ENCODE results near the gene RAB11FIP4.
"Not testable (repeated sequence)": the region's sequence is repeated elsewhere in the genome, so short reads cannot be mapped to it uniquely, and the experiment has no call there.

Gene RAB11FIP4

GRCh38 chr17:31437720-31438400 is 46.4 kb downstream of the RAB11FIP4 start:
- no peaks in the 10 kb centered on the region for H3K27me3 ChIP-seq (ENCODE audit: control insufficient read depth, insufficient read depth, low read length)
- H3K4me3 ChIP-seq (ENCODE audit: low read depth, low read length) = no peak overlapping the region
- H3K9ac ChIP-seq (ENCODE audit: low read depth, low read length) = no peak overlapping the region
- no peaks in the 10 kb centered on the region for H3K36me3 ChIP-seq (ENCODE audit: control insufficient read depth, insufficient read depth, low read length)
- H3K4me1 ChIP-seq (ENCODE audit: control insufficient read depth, insufficient read depth, low read length) = no peaks in the 10 kb centered on the region
- H3K27ac ChIP-seq (ENCODE audit: low read depth, low read length) = no peak overlapping the region
- no peaks in the 10 kb centered on the region for H3K9me3 ChIP-seq (ENCODE audit: control insufficient read depth, insufficient read depth, low read length)

GRCh38 chr17:31439716-31440115 is 48.2 kb downstream of the RAB11FIP4 start:
- H3K4me1 ChIP-seq (ENCODE audit: control insufficient read depth, insufficient read depth, low read length) = no peaks in the 10 kb centered on the region
- no peaks in the 10 kb centered on the region for H3K27me3 ChIP-seq (ENCODE audit: control insufficient read depth, insufficient read depth, low read length)
- H3K27ac ChIP-seq (ENCODE audit: low read depth, low read length) = no peak overlapping the region

GRCh38 chr17:31442276-31442675 is 50.8 kb downstream of the RAB11FIP4 start:
- H3K36me3 ChIP-seq (ENCODE audit: control insufficient read depth, insufficient read depth, low read length) = no peaks in the 10 kb centered on the region
- no peaks in the 10 kb centered on the region for H3K27me3 ChIP-seq (ENCODE audit: control insufficient read depth, insufficient read depth, low read length)
- H3K9ac ChIP-seq (ENCODE audit: low read depth, low read length) = no peak overlapping the region
- no peaks in the 10 kb centered on the region for H3K9me3 ChIP-seq (ENCODE audit: control insufficient read depth, insufficient read depth, low read length)
- H3K27ac ChIP-seq (ENCODE audit: low read depth, low read length) = no peak overlapping the region
- H3K4me3 ChIP-seq (ENCODE audit: low read depth, low read length) = no peak overlapping the region
- no peaks in the 10 kb centered on the region for H3K4me1 ChIP-seq (ENCODE audit: control insufficient read depth, insufficient read depth, low read length)

More at GRCh38 chr17:31439716-31440115, 48.2 kb downstream of the RAB11FIP4 start:
- Histone ChIP-seq H3K9ac (ENCODE audit: low read depth, low read length) (no peak overlapping the region), H3K36me3 (ENCODE audit: control insufficient read depth, insufficient read depth, low read length) (no peaks in the 10 kb centered on the region), H3K4me3 (ENCODE audit: low read depth, low read length) (no peak overlapping the region), H3K9me3 (ENCODE audit: control insufficient read depth, insufficient read depth, low read length) (no peaks in the 10 kb centered on the region)

GRCh38 chr17:31442856-31443255 is 51.4 kb downstream of the RAB11FIP4 start:
- H3K9ac ChIP-seq (ENCODE audit: low read depth, low read length); H3K9me3 ChIP-seq (ENCODE audit: control insufficient read depth, insufficient read depth, low read length); H3K36me3 ChIP-seq (ENCODE audit: control insufficient read depth, insufficient read depth, low read length); H3K27me3 ChIP-seq (ENCODE audit: control insufficient read depth, insufficient read depth, low read length); H3K27ac ChIP-seq (ENCODE audit: low read depth, low read length); H3K4me1 ChIP-seq (ENCODE audit: control insufficient read depth, insufficient read depth, low read length); H3K4me3 ChIP-seq (ENCODE audit: low read depth, low read length): not testable (repeated sequence)

GRCh38 chr17:31443386-31443785 is 51.9 kb downstream of the RAB11FIP4 start:
- Histone ChIP-seq H3K9ac (ENCODE audit: low read depth, low read length) (no peak overlapping the region), H3K9me3 (ENCODE audit: control insufficient read depth, insufficient read depth, low read length) (no peaks in the 10 kb centered on the region), H3K4me3 (ENCODE audit: low read depth, low read length) (no peak overlapping the region), H3K4me1 (ENCODE audit: control insufficient read depth, insufficient read depth, low read length) (no peaks in the 10 kb centered on the region), H3K27me3 (ENCODE audit: control insufficient read depth, insufficient read depth, low read length) (no peaks in the 10 kb centered on the region), H3K36me3 (ENCODE audit: control insufficient read depth, insufficient read depth, low read length) (no peaks in the 10 kb centered on the region), H3K27ac (ENCODE audit: low read depth, low read length) (no peak overlapping the region)

GRCh38 chr17:31444026-31444425 is 52.6 kb downstream of the RAB11FIP4 start:
- Histone ChIP-seq H3K27ac (ENCODE audit: low read depth, low read length) (no peak overlapping the region), H3K4me1 (ENCODE audit: control insufficient read depth, insufficient read depth, low read length) (no peaks in the 10 kb centered on the region), H3K4me3 (ENCODE audit: low read depth, low read length) (no peak overlapping the region), H3K27me3 (ENCODE audit: control insufficient read depth, insufficient read depth, low read length) (no peaks in the 10 kb centered on the region), H3K9me3 (ENCODE audit: control insufficient read depth, insufficient read depth, low read length) (no peaks in the 10 kb centered on the region), H3K36me3 (ENCODE audit: control insufficient read depth, insufficient read depth, low read length) (no peaks in the 10 kb centered on the region), H3K9ac (ENCODE audit: low read depth, low read length) (no peak overlapping the region)

GRCh38 chr17:31446195-31446967 is 54.9 kb downstream of the RAB11FIP4 start:
- H3K4me3 ChIP-seq (ENCODE audit: low read depth, low read length) = no peak overlapping the region
- no peaks in the 10 kb centered on the region for H3K27me3 ChIP-seq (ENCODE audit: control insufficient read depth, insufficient read depth, low read length)
- no peaks in the 10 kb centered on the region for H3K4me1 ChIP-seq (ENCODE audit: control insufficient read depth, insufficient read depth, low read length)
- H3K36me3 ChIP-seq (ENCODE audit: control insufficient read depth, insufficient read depth, low read length) = no peaks in the 10 kb centered on the region
- no peak overlapping the region for H3K27ac ChIP-seq (ENCODE audit: low read depth, low read length)
- H3K9me3 ChIP-seq (ENCODE audit: control insufficient read depth, insufficient read depth, low read length) = no peaks in the 10 kb centered on the region
- no peak overlapping the region for H3K9ac ChIP-seq (ENCODE audit: low read depth, low read length)

GRCh38 chr17:31448467-31449077 is 57.1 kb downstream of the RAB11FIP4 start:
- H3K27me3 ChIP-seq (ENCODE audit: control insufficient read depth, insufficient read depth, low read length) = no peaks in the 10 kb centered on the region
- H3K4me1 ChIP-seq (ENCODE audit: control insufficient read depth, insufficient read depth, low read length) = no peaks in the 10 kb centered on the region
- H3K27ac ChIP-seq (ENCODE audit: low read depth, low read length) = no peak overlapping the region
- H3K9me3 ChIP-seq (ENCODE audit: control insufficient read depth, insufficient read depth, low read length) = no peaks in the 10 kb centered on the region
- H3K36me3 ChIP-seq (ENCODE audit: control insufficient read depth, insufficient read depth, low read length) = no peaks in the 10 kb centered on the region
- no peak overlapping the region for H3K4me3 ChIP-seq (ENCODE audit: low read depth, low read length)
- no peak overlapping the region for H3K9ac ChIP-seq (ENCODE audit: low read depth, low read length)

- no peak overlapping the region for H3K9ac ChIP-seq (ENCODE audit: low read depth, low read length)
- no peaks in the 10 kb centered on the region for H3K36me3 ChIP-seq (ENCODE audit: control insufficient read depth, insufficient read depth, low read length)
- H3K9me3 ChIP-seq (ENCODE audit: control insufficient read depth, insufficient read depth, low read length) = no peaks in the 10 kb centered on the region
- no peaks in the 10 kb centered on the region for H3K4me1 ChIP-seq (ENCODE audit: control insufficient read depth, insufficient read depth, low read length)
- no peaks in the 10 kb centered on the region for H3K27me3 ChIP-seq (ENCODE audit: control insufficient read depth, insufficient read depth, low read length)
- H3K27ac ChIP-seq (ENCODE audit: low read depth, low read length) = no peak overlapping the region
- H3K4me3 ChIP-seq (ENCODE audit: low read depth, low read length) = no peak overlapping the region
These were observed 57.6 kb downstream of the RAB11FIP4 start for GRCh38 chr17:31449111-31449510.

GRCh38 chr17:31449746-31450145 is 58.3 kb downstream of the RAB11FIP4 start:
- no peaks in the 10 kb centered on the region for H3K9me3 ChIP-seq (ENCODE audit: control insufficient read depth, insufficient read depth, low read length)
- no peaks in the 10 kb centered on the region for H3K36me3 ChIP-seq (ENCODE audit: control insufficient read depth, insufficient read depth, low read length)

GRCh38 chr17:31452101-31452500 is 60.6 kb downstream of the RAB11FIP4 start:
- no peak overlapping the region for H3K27ac ChIP-seq (ENCODE audit: low read depth, low read length)
- no peaks in the 10 kb centered on the region for H3K36me3 ChIP-seq (ENCODE audit: control insufficient read depth, insufficient read depth, low read length)
- H3K4me3 ChIP-seq (ENCODE audit: low read depth, low read length) = no peak overlapping the region
- H3K9ac ChIP-seq (ENCODE audit: low read depth, low read length) = no peak overlapping the region
- H3K4me1 ChIP-seq (ENCODE audit: control insufficient read depth, insufficient read depth, low read length) = peaks cover 8% of the 10 kb centered on the region
- H3K9me3 ChIP-seq (ENCODE audit: control insufficient read depth, insufficient read depth, low read length) = no peaks in the 10 kb centered on the region
- no peaks in the 10 kb centered on the region for H3K27me3 ChIP-seq (ENCODE audit: control insufficient read depth, insufficient read depth, low read length)

More at GRCh38 chr17:31449746-31450145, 58.3 kb downstream of the RAB11FIP4 start:
- no peaks in the 10 kb centered on the region for H3K4me1 ChIP-seq (ENCODE audit: control insufficient read depth, insufficient read depth, low read length)
- no peak overlapping the region for H3K27ac ChIP-seq (ENCODE audit: low read depth, low read length)
- no peak overlapping the region for H3K9ac ChIP-seq (ENCODE audit: low read depth, low read length)
- no peaks in the 10 kb centered on the region for H3K27me3 ChIP-seq (ENCODE audit: control insufficient read depth, insufficient read depth, low read length)
- H3K4me3 ChIP-seq (ENCODE audit: low read depth, low read length) = no peak overlapping the region

All from HUES48 (cell line).